Karpas-422 (cell line): ENCODE measurements around the gene ASCC2. TPM values are rescaled to one million over a fixed set of nuclear protein-coding genes. Genes with fewer than 3 reads are reported as not detected.
A peak's percentile ranks its signal among the peaks of the same experiment; 100 is the strongest.

Experiments
- DNase-seq: peaks from one replicate; pipeline ENCODE4 v3.0.0-alpha.2; 2015
- H2AFZ ChIP-seq: fragments of 200-600 bp; sonication (generic); 2 replicates; pipeline ENCODE4 v1.6.1; 2014; ENCODE audit warnings: antibody characterized with exemption, low read length, mixed read lengths
- H3K27ac ChIP-seq: fragments of 200-600 bp; sonication (generic); 2 replicates; pipeline ENCODE4 v1.5.1; 2014; ENCODE audit warnings: mild to moderate bottlenecking, low read length, moderate library complexity
- H3K27me3 ChIP-seq: fragments of 200-600 bp; sonication (generic); 2 replicates; pipeline ENCODE4 v1.6.1; 2014; ENCODE audit warnings: low read length, mixed read lengths
- H3K36me3 ChIP-seq: fragments of 200-600 bp; sonication (generic); 2 replicates; pipeline ENCODE4 v1.6.1; 2014; ENCODE audit warnings: low read length, mixed read lengths; ENCODE audit not compliant: insufficient read depth
- H3K4me1 ChIP-seq: fragments of 200-600 bp; sonication (generic); 2 replicates; pipeline ENCODE4 v1.6.1; 2014; ENCODE audit warnings: mild to moderate bottlenecking, low read length, mixed read lengths
- H3K4me2 ChIP-seq: fragments of 200-600 bp; sonication (generic); 2 replicates; pipeline ENCODE4 v1.6.1; 2014; ENCODE audit warnings: low read length, low read depth, mild to moderate bottlenecking; ENCODE audit not compliant: poor library complexity, severe bottlenecking
- H3K4me3 ChIP-seq: fragments of 200-600 bp; sonication (generic); 2 replicates; pipeline ENCODE4 v1.5.1; 2014; ENCODE audit warnings: mild to moderate bottlenecking, antibody characterized with exemption, low read length, mixed read lengths
- H3K79me2 ChIP-seq: fragments of 200-600 bp; sonication (generic); 2 replicates; pipeline ENCODE4 v1.6.1; 2014; ENCODE audit warnings: mild to moderate bottlenecking, low read length, mixed read lengths
- H3K9ac ChIP-seq: fragments of 200-600 bp; sonication (generic); 2 replicates; pipeline ENCODE4 v1.6.0; 2014; ENCODE audit warnings: low read length
- H3K9me2 ChIP-seq: fragments of 200-600 bp; sonication (generic), shearing (Covaris generic); replicated peaks from 2 replicates; pipeline ENCODE4 v1.6.0; 2014; ENCODE audit warnings: mild to moderate bottlenecking, low read length, moderate library complexity; ENCODE audit not compliant: insufficient read depth
- H3K9me3 ChIP-seq: fragments of 300-700, 200-600 bp; sonication (generic); 2 replicates; pipeline ENCODE4 v1.6.1; 2014; ENCODE audit warnings: low read length, mixed read lengths
- H4K20me1 ChIP-seq: fragments of 200-600 bp; sonication (generic); 2 replicates; pipeline ENCODE4 v1.6.1; 2014; ENCODE audit warnings: mild to moderate bottlenecking, antibody characterized with exemption, low read length, low read depth; ENCODE audit not compliant: insufficient read depth
- total RNA-seq: library from RNA; depleted of rRNA; stranded (reverse); fragments of >200 nt; shearing (Covaris generic); gene quantifications from 2 replicates; pipeline ENCODE4 v1.2.3, GENCODE V29; 2014; ENCODE audit warnings: low replicate concordance

ASCC2 gene
- total RNA-seq, 1 experiment from 2014 or later = 29.5 TPM

- Histone ChIP-seq H4K20me1 (no peaks in the 10 kb centered on the region; the same call in 1 of the 2 replicates), H3K36me3 (no peaks in the 10 kb centered on the region), H2AFZ (no peak overlapping the region), H3K27ac (no peak overlapping the region), H3K9ac (no peak overlapping the region), H3K9me2 (no peaks in the 10 kb centered on the region), H3K4me1 (peaks cover 6% of the 10 kb centered on the region), H3K9me3 (no peaks in the 10 kb centered on the region), H3K79me2 (peaks cover 4% of the 10 kb centered on the region; the same call in 1 of the 2 replicates), H3K27me3 (no peaks in the 10 kb centered on the region), H3K4me2 (no peak overlapping the region), H3K4me3 (no peak overlapping the region)
- DNase-seq = peak; percentile 53
Measured at GRCh38 chr22:29879753-29880152, 41.7 kb upstream of the ASCC2 start.

GRCh38 chr22:29877620-29878019 is 39.5 kb upstream of the ASCC2 start:
- Histone ChIP-seq H3K4me1 (peaks cover 19% of the 10 kb centered on the region), H3K9ac (no peak overlapping the region), H3K79me2 (no peaks in the 10 kb centered on the region), H4K20me1 (no peaks in the 10 kb centered on the region), H3K27ac (no peak overlapping the region), H2AFZ (no peak overlapping the region), H3K4me3 (no peak overlapping the region), H3K9me2 (no peaks in the 10 kb centered on the region), H3K4me2 (no peak overlapping the region), H3K36me3 (no peaks in the 10 kb centered on the region), H3K9me3 (no peaks in the 10 kb centered on the region), H3K27me3 (no peaks in the 10 kb centered on the region)
- DNase-seq = no peak

GRCh38 chr22:29873943-29874342 is 35.9 kb upstream of the ASCC2 start:
- peak; percentile 57 for DNase-seq
- Histone ChIP-seq H3K4me2 (peak overlapping the region; percentile 16), H3K4me1 (peaks cover 33% of the 10 kb centered on the region), H3K79me2 (no peaks in the 10 kb centered on the region), H3K9me2 (no peaks in the 10 kb centered on the region), H3K9me3 (no peaks in the 10 kb centered on the region), H3K9ac (no peak overlapping the region), H2AFZ (no peak overlapping the region), H3K27me3 (no peaks in the 10 kb centered on the region), H3K4me3 (no peak overlapping the region), H3K36me3 (no peaks in the 10 kb centered on the region), H3K27ac (no peak overlapping the region), H4K20me1 (no peaks in the 10 kb centered on the region)

DNA sequence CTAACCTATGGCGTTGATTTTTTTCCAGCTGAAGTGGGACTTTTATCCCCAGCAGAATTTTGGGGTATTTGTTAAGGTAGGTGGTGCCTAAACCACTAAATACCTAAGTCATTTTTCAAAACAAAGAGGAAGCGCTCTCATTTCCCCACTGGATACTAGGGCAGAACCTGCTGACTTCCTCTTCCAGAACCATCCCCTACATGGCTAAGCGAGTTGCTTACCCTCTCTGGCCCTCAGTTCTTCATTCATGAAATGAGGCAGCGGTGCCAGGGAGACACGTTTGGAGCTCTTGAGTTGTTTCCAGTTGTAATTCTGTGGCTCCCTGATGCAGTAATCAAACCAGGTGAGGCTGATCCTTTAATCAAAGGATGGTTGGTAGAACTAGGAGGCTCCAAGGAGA is 34.9 kb upstream of the ASCC2 start:
- Histone ChIP-seq H3K79me2 (no peaks in the 10 kb centered on the region), H3K36me3 (no peaks in the 10 kb centered on the region), H4K20me1 (no peaks in the 10 kb centered on the region), H3K9me3 (no peaks in the 10 kb centered on the region), H3K9ac (no peak overlapping the region), H3K4me1 (peaks cover 33% of the 10 kb centered on the region), H3K4me3 (no peak overlapping the region), H3K27me3 (no peaks in the 10 kb centered on the region), H3K9me2 (no peaks in the 10 kb centered on the region), H3K27ac (no peak overlapping the region), H3K4me2 (no peak overlapping the region), H2AFZ (no peak overlapping the region)
- no peak for DNase-seq

- Histone ChIP-seq H3K4me2 (no peak overlapping the region), H3K9me3 (no peaks in the 10 kb centered on the region)
Measured at GRCh38 chr22:29872144-29872893, 34.2 kb upstream of the ASCC2 start.

DNA sequence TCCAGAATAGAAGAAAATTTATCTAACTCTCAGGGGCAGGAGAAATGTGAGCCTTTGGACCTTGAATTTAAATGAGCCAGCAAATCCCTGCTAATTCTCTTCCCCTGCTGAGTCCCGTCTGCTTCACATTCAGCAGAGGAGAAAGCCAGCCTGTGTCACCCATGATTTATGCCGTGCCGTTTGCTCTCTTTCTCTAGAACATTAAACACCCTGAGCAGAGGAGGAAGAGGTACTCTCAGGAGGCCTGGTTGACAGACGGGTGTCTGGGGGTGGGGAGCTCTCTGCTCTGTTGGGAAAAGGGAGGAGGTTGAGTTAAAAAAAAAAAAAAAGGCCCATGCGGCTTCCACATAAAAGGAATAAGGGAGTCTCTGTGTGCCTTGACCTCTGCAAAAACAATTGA is 33.6 kb upstream of the ASCC2 start:
- no peaks in the 10 kb centered on the region for H3K79me2 ChIP-seq
- H3K9me2 ChIP-seq = no peaks in the 10 kb centered on the region
- H3K9ac ChIP-seq = no peak overlapping the region
- no peak overlapping the region for H2AFZ ChIP-seq
- no peaks in the 10 kb centered on the region for H3K36me3 ChIP-seq
- H3K4me2 ChIP-seq = peak overlapping the region; percentile 12
- H3K9me3 ChIP-seq = no peaks in the 10 kb centered on the region
- no peaks in the 10 kb centered on the region for H3K27me3 ChIP-seq
- no peak overlapping the region for H3K27ac ChIP-seq
- no peak overlapping the region for H3K4me3 ChIP-seq
- no peaks in the 10 kb centered on the region for H4K20me1 ChIP-seq
- DNase-seq = no peak
- peaks cover 33% of the 10 kb centered on the region for H3K4me1 ChIP-seq

More at GRCh38 chr22:29872144-29872893, 34.2 kb upstream of the ASCC2 start:
- no peaks in the 10 kb centered on the region for H3K9me2 ChIP-seq
- H3K4me1 ChIP-seq = peaks cover 33% of the 10 kb centered on the region
- no peak for DNase-seq
- no peak overlapping the region for H3K27ac ChIP-seq
- no peak overlapping the region for H3K4me3 ChIP-seq
- no peak overlapping the region for H3K9ac ChIP-seq
- H3K27me3 ChIP-seq = no peaks in the 10 kb centered on the region
- H4K20me1 ChIP-seq = no peaks in the 10 kb centered on the region
- H2AFZ ChIP-seq = no peak overlapping the region
- H3K36me3 ChIP-seq = no peaks in the 10 kb centered on the region
- no peaks in the 10 kb centered on the region for H3K79me2 ChIP-seq

- no peaks in the 10 kb centered on the region for H3K79me2 ChIP-seq
- H3K36me3 ChIP-seq = no peaks in the 10 kb centered on the region
- no peaks in the 10 kb centered on the region for H3K9me2 ChIP-seq
- no peaks in the 10 kb centered on the region for H3K9me3 ChIP-seq
- no peak overlapping the region for H3K4me3 ChIP-seq
- H3K4me1 ChIP-seq = peaks cover 33% of the 10 kb centered on the region
- H4K20me1 ChIP-seq = no peaks in the 10 kb centered on the region
- no peak overlapping the region for H3K27ac ChIP-seq
- H3K4me2 ChIP-seq = no peak overlapping the region
- H3K9ac ChIP-seq = no peak overlapping the region
- H3K27me3 ChIP-seq = no peaks in the 10 kb centered on the region
- no peak overlapping the region for H2AFZ ChIP-seq
- DNase-seq = no peak
Measured at GRCh38 chr22:29870574-29870973, 32.5 kb upstream of the ASCC2 start.

DNA sequence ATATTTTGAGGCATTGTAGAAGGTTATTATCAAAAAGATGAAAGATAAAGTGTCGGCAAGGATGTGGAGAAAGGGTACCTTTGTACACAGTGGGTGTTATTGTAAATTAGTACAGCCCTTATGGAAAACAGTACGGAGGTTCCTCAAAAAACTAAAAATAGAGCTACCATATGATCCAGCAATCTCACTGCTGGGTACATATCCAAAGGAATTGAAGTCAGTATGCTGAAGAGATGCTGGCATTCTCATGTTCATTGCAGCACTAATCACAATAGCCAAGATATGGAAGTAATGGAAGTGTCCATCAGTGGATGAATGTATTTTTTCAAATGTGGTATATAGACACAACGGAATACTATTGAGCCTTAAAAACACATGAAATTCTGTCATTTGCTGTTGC is 29.8 kb upstream of the ASCC2 start:
- no peak for DNase-seq
- no peaks in the 10 kb centered on the region for H3K27me3 ChIP-seq
- H2AFZ ChIP-seq = no peak overlapping the region
- no peaks in the 10 kb centered on the region for H3K9me3 ChIP-seq
- peaks cover 14% of the 10 kb centered on the region for H3K4me1 ChIP-seq
- no peak overlapping the region for H3K4me2 ChIP-seq
- H3K27ac ChIP-seq = no peak overlapping the region
- H3K79me2 ChIP-seq = no peaks in the 10 kb centered on the region
- H3K9ac ChIP-seq = no peak overlapping the region
- H4K20me1 ChIP-seq = no peaks in the 10 kb centered on the region
- H3K9me2 ChIP-seq = no peaks in the 10 kb centered on the region
- H3K36me3 ChIP-seq = no peaks in the 10 kb centered on the region
- H3K4me3 ChIP-seq = no peak overlapping the region
